ELF-1 (cell line): Measurements from ENCODE around the gene MBOAT7.
A peak's percentile ranks its signal among the peaks of the same experiment; 100 is the strongest.

Experiments
- DNase-seq: peaks from one replicate; pipeline ENCODE4 v3.0.0-alpha.2; 2016; ENCODE audit warnings: low read depth, low spot score

MBOAT7 gene

DNA sequence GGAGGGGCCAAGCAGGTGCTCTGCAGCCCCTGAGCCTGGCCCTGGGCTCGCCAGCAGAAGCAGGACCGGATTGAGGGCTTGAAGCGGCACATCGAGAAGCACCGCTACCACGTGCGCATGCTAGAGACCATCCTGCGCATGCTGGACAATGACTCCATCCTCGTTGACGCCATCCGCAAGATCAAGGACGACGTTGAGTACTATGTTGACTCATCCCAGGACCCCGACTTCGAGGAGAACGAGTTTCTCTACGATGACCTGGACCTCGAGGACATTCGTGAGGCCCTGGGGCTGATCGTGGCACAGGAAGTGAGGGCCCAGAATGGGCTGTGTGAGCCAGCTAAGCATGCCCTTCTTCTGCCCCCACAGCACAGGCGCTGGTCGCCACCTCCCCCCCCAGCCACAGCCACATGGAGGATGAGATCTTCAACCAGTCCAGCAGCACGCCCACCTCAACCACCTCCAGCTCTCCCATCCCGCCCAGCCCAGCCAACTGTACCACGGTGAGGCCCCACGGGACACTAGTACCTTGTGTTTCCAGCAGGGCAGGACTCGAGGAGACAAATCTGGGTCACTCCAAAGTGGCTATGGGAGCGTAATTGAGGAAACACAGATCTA, 43.7 kb downstream of the MBOAT7 start:
- DNase-seq = no peak

- DNase-seq = no peak
Measured at GRCh38 chr19:54142166-54142780, 47.1 kb downstream of the MBOAT7 start.

GRCh38 chr19:54141356-54141755, 48.0 kb downstream of the MBOAT7 start:
- DNase-seq = no peak

DNA sequence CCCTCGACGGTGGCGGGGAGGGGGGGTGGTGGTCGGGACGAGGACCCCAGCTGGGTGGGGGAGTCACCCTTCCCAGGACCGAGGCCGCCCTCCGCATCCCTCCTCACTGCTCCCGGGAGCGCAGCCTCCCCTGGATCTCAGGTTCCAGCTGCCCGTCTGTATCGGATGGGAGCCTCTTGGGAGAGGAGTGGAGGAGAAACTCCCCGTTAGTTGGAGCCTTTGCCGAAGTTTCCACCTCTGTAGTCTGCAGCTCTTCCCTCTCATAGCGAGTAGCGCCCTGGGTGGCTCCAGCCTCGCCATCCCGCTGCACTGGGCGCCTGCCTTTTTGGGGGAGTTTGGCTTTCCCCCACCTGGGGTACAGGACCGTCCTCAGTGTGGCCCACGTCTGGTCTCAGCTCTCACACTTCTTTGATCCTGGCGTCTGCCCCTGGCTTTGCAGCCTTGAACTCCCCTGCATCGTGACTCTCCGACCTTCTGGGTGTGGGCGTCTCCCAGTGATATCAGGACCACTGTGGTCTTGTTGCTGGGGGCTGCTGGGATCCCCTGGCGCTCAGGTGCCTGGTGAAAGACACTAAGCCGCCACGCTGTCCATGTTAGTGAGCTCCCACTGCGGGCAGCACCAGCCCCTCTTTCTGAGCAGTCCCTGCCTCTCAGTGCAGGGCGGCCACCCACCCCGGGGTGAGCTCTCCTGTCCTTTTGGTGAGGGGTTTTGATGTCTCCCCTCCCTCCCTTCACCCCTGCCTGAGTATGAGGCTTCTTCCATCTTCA, 50.7 kb downstream of the MBOAT7 start:
- no peak for DNase-seq

- no peak for DNase-seq
Measured at GRCh38 chr19:54137699-54138488, 51.5 kb downstream of the MBOAT7 start, which contains the start of gene CNOT3. Gene CNOT3 (plus strand): TSS chr19:54137762. CDS start chr19:54142979, 5,217 bp downstream.

DNA sequence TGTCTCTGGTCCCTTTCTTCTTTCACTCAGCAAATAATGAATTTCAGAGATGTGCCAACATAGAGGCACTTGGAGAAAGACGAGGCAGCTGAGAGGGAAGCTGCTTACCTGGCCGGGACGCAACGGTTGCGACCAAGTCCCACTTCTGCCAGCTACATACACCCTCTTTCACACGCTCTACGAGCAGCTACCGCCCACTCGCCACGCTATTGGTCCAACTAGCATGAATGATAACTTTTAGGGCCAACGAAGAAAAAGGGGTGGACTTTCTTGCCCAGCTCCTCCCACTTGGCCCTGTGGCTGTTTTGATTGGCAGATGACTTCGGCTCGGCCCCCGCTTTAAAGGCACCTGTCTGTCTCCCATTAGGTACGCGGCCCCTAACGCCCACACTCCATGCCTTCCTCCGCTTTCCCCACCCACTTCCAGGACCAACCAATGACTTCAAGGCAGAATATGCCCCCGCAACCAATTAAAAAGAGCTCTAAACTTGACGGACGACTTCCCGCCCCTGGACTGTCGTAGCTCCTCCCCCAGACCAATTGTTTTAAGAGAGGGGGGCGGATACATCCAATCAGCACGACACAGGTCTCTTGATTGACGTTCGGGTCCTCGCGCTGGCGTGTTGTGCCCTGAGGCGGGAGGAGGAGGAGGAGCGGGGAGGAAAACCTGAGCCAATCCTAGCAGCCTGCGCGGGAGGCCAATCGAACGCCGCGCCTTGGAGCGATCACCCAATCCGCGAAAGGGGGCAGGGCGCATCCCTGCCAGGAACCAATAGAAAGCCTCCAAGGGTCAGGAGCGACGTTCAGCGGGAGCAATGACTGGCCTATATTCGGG, 52.3 kb downstream of the MBOAT7 start:
- DNase-seq = peak; percentile 100

- DNase-seq = peak; percentile 34
Measured at GRCh38 chr19:54136086-54136863, 53.1 kb downstream of the MBOAT7 start.

DNA sequence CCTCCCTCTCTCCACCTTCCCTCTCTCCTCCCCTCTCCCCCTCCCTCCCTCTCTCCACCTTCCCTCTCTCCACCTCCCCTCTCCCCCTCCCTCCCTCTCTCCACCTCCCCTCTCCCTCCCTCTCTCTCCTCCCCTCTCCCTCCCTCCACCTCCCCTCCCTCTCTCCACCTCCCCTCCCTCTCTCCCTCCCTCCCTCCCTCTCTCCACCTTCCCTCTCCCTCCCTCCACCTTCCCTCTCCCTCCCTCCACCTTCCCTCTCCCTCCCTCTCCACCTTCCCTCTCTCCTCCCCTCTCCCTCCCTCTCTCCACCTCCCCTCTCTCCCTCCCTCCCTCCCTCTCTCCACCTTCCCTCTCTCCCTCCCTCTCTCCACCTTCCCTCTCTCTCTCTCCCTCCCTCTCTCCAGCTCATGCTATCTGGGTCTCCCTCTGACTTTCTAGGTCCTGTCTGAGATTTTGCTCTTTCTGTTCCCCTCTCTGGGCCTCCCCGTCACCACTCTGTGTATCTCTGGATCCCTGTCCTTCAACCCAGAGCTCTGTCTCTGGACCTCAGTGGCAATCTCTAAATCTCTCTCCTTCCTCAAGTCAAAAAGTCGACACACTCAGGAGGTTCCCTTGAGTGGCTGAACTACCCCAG, 55.3 kb downstream of the MBOAT7 start:
- DNase-seq = no peak

GRCh38 chr19:54133312-54133956, 55.9 kb downstream of the MBOAT7 start:
- DNase-seq = no peak

DNA sequence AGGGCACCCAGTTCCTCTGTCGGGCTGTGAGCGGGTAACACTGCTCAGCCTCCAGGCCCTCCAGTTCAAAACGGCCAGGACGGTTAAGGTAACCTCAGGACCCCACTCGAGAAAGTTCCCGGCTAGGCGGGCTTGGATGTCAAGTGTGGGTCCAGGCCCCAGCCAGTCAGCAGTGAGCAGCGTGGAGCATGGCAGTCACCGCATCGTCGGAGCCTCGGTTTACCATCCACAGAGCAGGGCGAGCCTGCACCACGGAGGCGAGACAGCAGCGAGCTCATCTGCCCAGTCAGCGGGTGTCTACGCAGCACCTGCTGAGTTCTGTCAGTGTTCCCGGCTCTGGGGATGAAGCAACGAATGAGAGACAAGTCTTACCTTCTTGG, 59.8 kb downstream of the MBOAT7 start:
- no peak for DNase-seq

GRCh38 chr19:54128796-54129616, 60.4 kb downstream of the MBOAT7 start:
- DNase-seq = no peak

GRCh38 chr19:54128441-54128725, 61.0 kb downstream of the MBOAT7 start:
- DNase-seq = no peak

DNA sequence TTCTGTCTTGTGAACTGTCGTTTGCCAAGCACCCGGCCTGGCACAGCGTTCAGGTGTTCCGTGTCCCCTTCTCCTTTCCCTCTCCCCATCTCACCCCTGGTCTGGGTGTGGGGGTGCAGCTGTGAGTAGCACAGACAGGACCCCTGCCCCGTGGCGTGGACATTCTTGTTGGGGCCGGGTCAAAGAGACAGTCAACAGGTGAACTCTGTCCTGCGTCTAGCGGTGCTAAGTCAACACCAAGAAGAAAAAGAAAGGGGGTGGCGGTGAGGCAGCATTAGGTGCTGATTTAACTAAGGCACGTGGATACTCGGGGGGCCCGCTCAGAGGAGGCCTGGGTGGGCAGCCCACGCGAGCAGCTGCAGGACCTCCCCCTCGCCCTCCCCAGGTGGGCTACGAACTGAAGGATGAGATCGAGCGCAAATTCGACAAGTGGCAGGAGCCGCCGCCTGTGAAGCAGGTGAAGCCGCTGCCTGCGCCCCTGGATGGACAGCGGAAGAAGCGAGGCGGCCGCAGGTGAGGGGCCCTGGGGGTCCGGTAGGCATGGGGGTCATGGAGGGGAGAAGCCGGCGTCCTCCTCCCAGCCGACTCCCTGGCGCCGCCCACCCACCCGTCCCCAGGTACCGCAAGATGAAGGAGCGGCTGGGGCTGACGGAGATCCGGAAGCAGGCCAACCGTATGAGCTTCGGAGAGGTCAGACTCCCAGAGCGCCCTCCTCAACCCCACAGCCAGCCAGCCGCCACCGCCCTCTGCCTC, 61.5 kb downstream of the MBOAT7 start:
- DNase-seq = no peak

DNA sequence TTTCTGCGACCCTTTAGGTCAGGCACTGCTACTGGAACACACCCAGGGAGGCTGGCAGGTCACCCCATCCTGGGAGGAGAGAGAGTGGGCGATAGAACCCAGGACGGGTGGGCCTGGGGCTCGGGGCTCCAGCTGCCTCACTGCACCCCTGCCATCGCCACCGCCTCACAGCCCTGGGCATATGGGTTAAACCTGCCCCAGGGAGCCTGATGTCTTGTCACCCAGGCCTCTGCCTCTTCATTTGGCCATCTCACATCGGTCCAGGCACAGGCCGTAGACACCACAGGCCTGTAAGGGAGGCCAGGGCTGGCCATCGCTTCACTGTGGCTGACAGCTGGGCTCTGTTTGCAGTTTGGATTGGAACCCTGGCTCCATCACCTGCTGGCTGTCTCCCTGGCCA, 63.7 kb downstream of the MBOAT7 start:
- no peak for DNase-seq

DNA sequence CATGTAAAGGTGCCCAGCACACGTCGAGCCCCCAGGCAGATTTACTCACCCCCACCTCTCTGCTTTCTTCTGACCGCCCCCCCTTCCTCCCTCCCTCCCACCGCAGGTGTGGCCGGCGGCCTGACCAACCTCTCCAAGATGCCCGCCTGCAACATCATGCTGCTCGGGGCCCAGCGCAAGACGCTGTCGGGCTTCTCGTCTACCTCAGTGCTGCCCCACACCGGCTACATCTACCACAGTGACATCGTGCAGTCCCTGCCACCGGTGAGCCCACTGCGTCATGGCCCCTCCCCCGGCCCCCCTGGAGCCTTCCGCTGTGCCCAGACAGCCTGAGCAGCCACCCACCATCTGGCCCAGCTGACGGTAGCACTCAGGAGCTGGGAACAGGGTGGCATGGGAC, 65.0 kb downstream of the MBOAT7 start:
- no peak for DNase-seq

- no peak for DNase-seq
Measured at GRCh38 chr19:54123682-54124081, 65.7 kb downstream of the MBOAT7 start.
